Right kidney (tissue), 9 donors: ENCODE measurements around the gene EHMT1.

Experiments
- DNase-seq: peaks from one replicate; pipeline ENCODE4 v3.0.0-alpha.2; 2016
- long read RNA-seq, 8 donors: transcript quantifications; one replicate each; lab custom pipeline, GENCODE V29; 2026

Gene EHMT1
- long read RNA-seq, donor 1, partial matches to known transcripts, result 0 of 2 reads
- long read RNA-seq, donor 1, other reads (novel, unspliced or antisense), result 0 of 2 reads
- long read RNA-seq, donor 2, full-length matches to known transcripts, result 2 of 2 reads
- long read RNA-seq, donor 2, partial matches to known transcripts, result 0 of 2 reads
- long read RNA-seq, donor 2, other reads (novel, unspliced or antisense), result 0 of 2 reads
- long read RNA-seq, donor 3, result 0 reads
- long read RNA-seq, donor 4, partial matches to known transcripts, result 12 of 14 reads
- long read RNA-seq, donor 4, other reads (novel, unspliced or antisense), result 0 of 14 reads
- long read RNA-seq, donor 5, full-length matches to known transcripts, result 1 of 1 reads
- long read RNA-seq, donor 5, partial matches to known transcripts, result 0 of 1 reads
- long read RNA-seq, donor 5, other reads (novel, unspliced or antisense), result 0 of 1 reads
- long read RNA-seq, donor 6, partial matches to known transcripts, result 13 of 15 reads
- long read RNA-seq, donor 6, other reads (novel, unspliced or antisense), result 0 of 15 reads
- long read RNA-seq, donor 7, partial matches to known transcripts, result 20 of 25 reads
- long read RNA-seq, donor 7, other reads (novel, unspliced or antisense), result 0 of 25 reads
- long read RNA-seq, donor 8, result 0 reads

- peak; percentile 91 for DNase-seq
Measured at GRCh38 chr9:137618105-137619067, at the start of gene EHMT1. Gene EHMT1 (plus strand): TSS chr9:137619005. CDS start chr9:137619029, 24 bp downstream.

- no peak for DNase-seq
Measured at GRCh38 chr9:137569609-137570203, 49.1 kb upstream of the EHMT1 start.

- no peak for DNase-seq
Measured at GRCh38 chr9:137570566-137570965, 48.2 kb upstream of the EHMT1 start.

- no peak for DNase-seq
Measured at GRCh38 chr9:137574192-137574591, 44.6 kb upstream of the EHMT1 start.

GRCh38 chr9:137575364-137575715, 43.5 kb upstream of the EHMT1 start:
- no peak for DNase-seq

GRCh38 chr9:137575716-137576411, 42.9 kb upstream of the EHMT1 start:
- no peak for DNase-seq

- DNase-seq, result peak; percentile 90
Measured at GRCh38 chr9:137578518-137579258, 40.1 kb upstream of the EHMT1 start, which contains the start of gene DPH7. Gene DPH7 (minus strand): TSS chr9:137578925. CDS start chr9:137578777, 148 bp downstream.

GRCh38 chr9:137579259-137579604, 39.6 kb upstream of the EHMT1 start:
- no peak for DNase-seq

- no peak for DNase-seq
Measured at GRCh38 chr9:137580209-137580953, 38.4 kb upstream of the EHMT1 start.

GRCh38 chr9:137580954-137581322, 37.9 kb upstream of the EHMT1 start:
- no peak for DNase-seq

- DNase-seq, result no peak
Measured at GRCh38 chr9:137581361-137582285, 37.2 kb upstream of the EHMT1 start.

GRCh38 chr9:137582286-137582860, 36.4 kb upstream of the EHMT1 start:
- no peak for DNase-seq

- no peak for DNase-seq
Measured at GRCh38 chr9:137583347-137583746, 35.5 kb upstream of the EHMT1 start.

GRCh38 chr9:137583957-137584356, 34.8 kb upstream of the EHMT1 start:
- no peak for DNase-seq

- no peak for DNase-seq
Measured at GRCh38 chr9:137586854-137587253, 32.0 kb upstream of the EHMT1 start.

GRCh38 chr9:137588311-137588710, 30.5 kb upstream of the EHMT1 start:
- no peak for DNase-seq

- DNase-seq, result no peak
Measured at GRCh38 chr9:137588891-137589290, 29.9 kb upstream of the EHMT1 start.

GRCh38 chr9:137589441-137590122, 29.2 kb upstream of the EHMT1 start:
- DNase-seq, result peak; percentile 50
